Liver (tissue), 9 donors: ENCODE results near the gene TBXT. TPM values are rescaled to one million over a fixed set of nuclear protein-coding genes. Genes with fewer than 3 reads are reported as not detected.

ENCODE experiments used
- DNase-seq: peaks from one replicate; pipeline ENCODE4 v3.0.0-alpha.2; 2017; ENCODE audit warnings: low spot score
- H3K27ac ChIP-seq, 2 donors: one replicate each; pipeline ENCODE4 v1.7.0; 2013; ENCODE audit warnings: inconsistent platforms in 2 of 2, low read length in 2 of 2, control low read depth in 1 of 2, low read depth in 1 of 2, mild to moderate bottlenecking in 1 of 2
- H3K27me3 ChIP-seq, 4 donors: one replicate each; pipeline versions ENCODE4 v1.6.1 to v1.7.0; 2013; ENCODE audit warnings: low read length in 3 of 4, inconsistent platforms in 1 of 4, mild to moderate bottlenecking in 1 of 4, moderate library complexity in 1 of 4; ENCODE audit not compliant: control insufficient read depth in 4 of 4, insufficient read depth in 4 of 4
- H3K36me3 ChIP-seq, 4 donors: one replicate each; pipeline versions ENCODE4 v1.6.1 to v1.7.0; 2013; ENCODE audit warnings: low read length in 3 of 4, mild to moderate bottlenecking in 3 of 4, low read depth in 1 of 4, moderate library complexity in 1 of 4; ENCODE audit not compliant: control insufficient read depth in 4 of 4, insufficient read depth in 3 of 4
- H3K4me1 ChIP-seq, 4 donors: one replicate each; pipeline versions ENCODE4 v1.6.1 to v1.7.0; 2013; ENCODE audit warnings: low read length in 3 of 4, mild to moderate bottlenecking in 3 of 4, moderate library complexity in 1 of 4; ENCODE audit not compliant: control insufficient read depth in 4 of 4, insufficient read depth in 4 of 4
- H3K4me3 ChIP-seq, 3 donors: one replicate each; pipeline versions ENCODE4 v1.6.1 to v1.7.0; 2013; ENCODE audit warnings: low read length in 3 of 3, control low read depth in 1 of 3, low read depth in 1 of 3, mild to moderate bottlenecking in 1 of 3
- H3K9ac ChIP-seq, 2 donors: one replicate each; pipeline ENCODE4 v1.7.0; 2013; ENCODE audit warnings: low read length in 2 of 2, mild to moderate bottlenecking in 2 of 2, moderate library complexity in 2 of 2, control low read depth in 1 of 2, low read depth in 1 of 2
- H3K9me3 ChIP-seq, 4 donors: one replicate each; pipeline versions ENCODE4 v1.6.1 to v1.7.0; 2013; ENCODE audit warnings: low read length in 3 of 4; ENCODE audit not compliant: control insufficient read depth in 4 of 4
- ATF3 ChIP-seq: IDR thresholded peaks from 2 replicates; pipeline ENCODE4 v1.6.1; 2016; ENCODE audit warnings: antibody characterized with exemption
- CTCF ChIP-seq: fragments of 150-350 bp; IDR thresholded peaks from 2 replicates; pipeline ENCODE4 v1.5.1; 2017; ENCODE audit warnings: improper control_type of control experiment, low read depth, low read length; ENCODE audit not compliant: missing input control
- FOXA1 ChIP-seq: IDR thresholded peaks from 2 replicates; pipeline ENCODE4 v1.6.1; 2016; ENCODE audit warnings: antibody characterized with exemption
- FOXA2 ChIP-seq: IDR thresholded peaks from 2 replicates; pipeline ENCODE4 v1.6.1; 2016; ENCODE audit warnings: antibody characterized with exemption
- HNF4A ChIP-seq, 2 donors: conservative IDR thresholded peaks; 2 replicates each; pipeline ENCODE4 v1.6.1; 2016; ENCODE audit warnings: antibody characterized with exemption in 2 of 2, mild to moderate bottlenecking in 2 of 2
- HNF4G ChIP-seq: IDR thresholded peaks from 2 replicates; pipeline ENCODE4 v1.6.1; 2016; ENCODE audit warnings: antibody characterized with exemption
- MAX ChIP-seq: IDR thresholded peaks from 2 replicates; pipeline ENCODE4 v1.6.1; 2016; ENCODE audit warnings: antibody characterized with exemption
- NR2F2 ChIP-seq: IDR thresholded peaks from 2 replicates; pipeline ENCODE4 v1.6.1; 2016; ENCODE audit warnings: antibody characterized with exemption
- RAD21 ChIP-seq, 2 donors: IDR thresholded peaks; 2 replicates each; pipeline ENCODE4 v1.6.1; 2016; ENCODE audit warnings: antibody characterized with exemption in 2 of 2, mild to moderate bottlenecking in 2 of 2
- REST ChIP-seq: IDR thresholded peaks from 2 replicates; pipeline ENCODE4 v1.6.1; 2016; ENCODE audit warnings: antibody characterized with exemption, mild to moderate bottlenecking
- TAF1 ChIP-seq: conservative IDR thresholded peaks from 2 replicates; pipeline ENCODE4 v1.6.1; 2016; ENCODE audit warnings: antibody characterized with exemption, mild to moderate bottlenecking
- ZBTB33 ChIP-seq: IDR thresholded peaks from 2 replicates; pipeline ENCODE4 v1.6.1; 2016; ENCODE audit warnings: antibody characterized with exemption
- WGBS: extraction: QIAGEN DNeasy Blood & Tissue Kit; methylation state at CpG from one replicate; pipeline ENCODE4 v1.1.7; 2013; 5-methylcytosine and 5-hydroxymethylcytosine counted together
- polyA plus RNA-seq, 2 donors: library from polyadenylated mRNA; stranded (reverse) in 1 of 2; unstranded in 1 of 2; fragments of 200-250 nt in 1 of 2; fragments of >200 nt in 1 of 2; fragmentation: Nextera tagmentation in 1 of 2; extraction: Ambion mirVana in 1 of 2; gene quantifications; one replicate each; pipeline versions ENCODE4 v1.2.1 to v1.2.3, GENCODE V29; 2013 to 2015
- total RNA-seq, 2 donors: library from RNA; depleted of rRNA; stranded (reverse); fragments of >200 nt; gene quantifications; one replicate each; pipeline ENCODE4 v1.2.3, GENCODE V29; 2014
- donor health status: healthy.
- donor health status: healthy.
- donor health status: healthy.
- donor health status: healthy.
- donor health status: healthy.

TBXT gene
- total and polyA plus RNA-seq, 4 donors, result not detected

GRCh38 chr6:166201878-166202277, 34.2 kb upstream of the TBXT start:
- 72% methylated on average over 2 of the region's 2 CpGs for WGBS
- no peaks in the 10 kb centered on the region for H3K4me1 ChIP-seq
- H3K27me3 ChIP-seq, result peaks cover 0 to 6% (median 0%) of the 10 kb centered on the region in 4 donors
- no peaks in the 10 kb centered on the region for H3K36me3 ChIP-seq
- H3K9me3 ChIP-seq, result no peaks in the 10 kb centered on the region
- TF ChIP-seq RAD21 (IDR thresholded peaks at IDR 0.05) (no peak), FOXA1 (no peak), CTCF (no peak), NR2F2 (no peak)
- H3K27ac ChIP-seq, result no peak overlapping the region
- no peak overlapping the region for H3K4me3 ChIP-seq
- no peak for DNase-seq
- H3K9ac ChIP-seq, result no peak overlapping the region

GRCh38 chr6:166197361-166197760, 29.7 kb upstream of the TBXT start:
- Histone ChIP-seq H3K27ac (no peak overlapping the region), H3K27me3 (peaks cover 0 to 6% (median 0%) of the 10 kb centered on the region in 4 donors), H3K9me3 (no peaks in the 10 kb centered on the region), H3K4me3 (no peak overlapping the region), H3K4me1 (peaks cover 0 to 2% (median 0%) of the 10 kb centered on the region in 4 donors), H3K36me3 (no peaks in the 10 kb centered on the region), H3K9ac (no peak overlapping the region)
- DNase-seq, result no peak
- WGBS, result 40% methylated on average over 5 of the region's 5 CpGs
- no peak for TF ChIP-seq ZBTB33
- no peak for TF ChIP-seq HNF4G
- no peak for TF ChIP-seq HNF4A (conservative IDR thresholded peaks at IDR 0.05)
- TF ChIP-seq MAX, result no peak
- no peak for TF ChIP-seq NR2F2
- no peak for TF ChIP-seq FOXA1

GRCh38 chr6:166195860-166196238, 28.2 kb upstream of the TBXT start:
- TF ChIP-seq NR2F2, result no peak
- no peak for TF ChIP-seq CTCF
- TF ChIP-seq TAF1, result no peak
- no peak for TF ChIP-seq FOXA2
- TF ChIP-seq REST, result no peak
- no peak for TF ChIP-seq HNF4G
- no peak for TF ChIP-seq FOXA1
- TF ChIP-seq ATF3, result no peak
- Histone ChIP-seq H3K9ac (no peak overlapping the region), H3K4me1 (peaks cover 0 to 2% (median 0%) of the 10 kb centered on the region in 4 donors), H3K36me3 (no peaks in the 10 kb centered on the region), H3K27ac (no peak overlapping the region), H3K27me3 (peaks cover 0 to 6% (median 0%) of the 10 kb centered on the region in 4 donors), H3K4me3 (no peak overlapping the region), H3K9me3 (no peaks in the 10 kb centered on the region)
- WGBS, result 75% methylated on average over 10 of the region's 10 CpGs
- no peak for DNase-seq
